Osteocyte (in vitro differentiated cells): Measurements from ENCODE around the gene TRIM41. TPM values are rescaled to one million over a fixed set of nuclear protein-coding genes. Genes with fewer than 3 reads are reported as not detected.

Experiments used
- DNase-seq: peaks from one replicate; pipeline ENCODE4 v3.0.0; 2021; ENCODE audit warnings: mixed read lengths; ENCODE audit not compliant: unreplicated experiment; ENCODE audit errors: extremely low spot score
- H3K27ac Mint-ChIP-seq: one replicate; pipeline ENCODE4 v1.8.0; 2021; ENCODE audit warnings: mild to moderate bottlenecking, mixed read lengths; ENCODE audit not compliant: unreplicated experiment
- H3K27me3 Mint-ChIP-seq: one replicate; pipeline ENCODE4 v1.8.0; 2021; ENCODE audit warnings: mixed read lengths; ENCODE audit not compliant: unreplicated experiment
- H3K36me3 Mint-ChIP-seq: one replicate; pipeline ENCODE4 v1.8.0; 2021; ENCODE audit warnings: mixed read lengths; ENCODE audit not compliant: unreplicated experiment
- H3K4me1 Mint-ChIP-seq: one replicate; pipeline ENCODE4 v1.8.0; 2021; ENCODE audit warnings: mixed read lengths; ENCODE audit not compliant: unreplicated experiment
- H3K4me3 Mint-ChIP-seq: one replicate; pipeline ENCODE4 v1.8.0; 2021; ENCODE audit warnings: mild to moderate bottlenecking, moderate library complexity, mixed read lengths; ENCODE audit not compliant: unreplicated experiment
- H3K9me3 Mint-ChIP-seq: one replicate; pipeline ENCODE4 v1.8.0; 2021; ENCODE audit warnings: mixed read lengths; ENCODE audit not compliant: unreplicated experiment
- CTCF ChIP-seq: fragments of 200-600 bp; sonication (generic); IDR thresholded peaks from 2 replicates; pipeline ENCODE4 v1.5.0; 2021; ENCODE audit warnings: antibody characterized with exemption, mild to moderate bottlenecking, moderate library complexity
- total RNA-seq: library from RNA; stranded (reverse); gene quantifications from 2 replicates; pipeline ENCODE4 v1.2.1, GENCODE V29; 2021

TRIM41 gene
- total RNA-seq, 1 donor from 2014 or later, result 27.1 TPM

- no peaks in the 10 kb centered on the region for H3K27me3 Mint-ChIP-seq
Measured at GRCh38 chr5:181194489-181195248, 28.4 kb upstream of the TRIM41 start.

GRCh38 chr5:181195249-181195761 lies 27.8 kb upstream of the TRIM41 start:
- Mint-ChIP-seq H3K27ac (no peak overlapping the region), H3K4me3 (no peak overlapping the region), H3K9me3 (no peaks in the 10 kb centered on the region), H3K4me1 (peaks cover 21% of the 10 kb centered on the region), H3K36me3 (peaks cover 2% of the 10 kb centered on the region), H3K27me3 (no peaks in the 10 kb centered on the region)
- no peak for DNase-seq
- no peak for TF ChIP-seq CTCF

More at GRCh38 chr5:181194489-181195248, 28.4 kb upstream of the TRIM41 start:
- peaks cover 2% of the 10 kb centered on the region for H3K36me3 Mint-ChIP-seq
- DNase-seq, result no peak
- no peak overlapping the region for H3K27ac Mint-ChIP-seq
- H3K9me3 Mint-ChIP-seq, result no peaks in the 10 kb centered on the region
- no peak overlapping the region for H3K4me3 Mint-ChIP-seq
- no peak for TF ChIP-seq CTCF
- H3K4me1 Mint-ChIP-seq, result peaks cover 22% of the 10 kb centered on the region

GRCh38 chr5:181197326-181197951 lies 25.6 kb upstream of the TRIM41 start:
- Mint-ChIP-seq H3K9me3 (no peaks in the 10 kb centered on the region), H3K27me3 (no peaks in the 10 kb centered on the region), H3K27ac (no peak overlapping the region), H3K4me3 (no peak overlapping the region), H3K36me3 (peaks cover 2% of the 10 kb centered on the region), H3K4me1 (peaks cover 12% of the 10 kb centered on the region)
- no peak for TF ChIP-seq CTCF
- no peak for DNase-seq

- no peak for TF ChIP-seq CTCF
- peaks cover 2% of the 10 kb centered on the region for H3K36me3 Mint-ChIP-seq
- H3K9me3 Mint-ChIP-seq, result no peaks in the 10 kb centered on the region
- DNase-seq, result no peak
- H3K4me3 Mint-ChIP-seq, result no peak overlapping the region
- no peaks in the 10 kb centered on the region for H3K27me3 Mint-ChIP-seq
- no peak overlapping the region for H3K27ac Mint-ChIP-seq
- H3K4me1 Mint-ChIP-seq, result peaks cover 7% of the 10 kb centered on the region
Measured at GRCh38 chr5:181198106-181198685, 24.9 kb upstream of the TRIM41 start.
